Measurements from ENCODE around the gene FHIP1B.

FHIP1B gene

DNA sequence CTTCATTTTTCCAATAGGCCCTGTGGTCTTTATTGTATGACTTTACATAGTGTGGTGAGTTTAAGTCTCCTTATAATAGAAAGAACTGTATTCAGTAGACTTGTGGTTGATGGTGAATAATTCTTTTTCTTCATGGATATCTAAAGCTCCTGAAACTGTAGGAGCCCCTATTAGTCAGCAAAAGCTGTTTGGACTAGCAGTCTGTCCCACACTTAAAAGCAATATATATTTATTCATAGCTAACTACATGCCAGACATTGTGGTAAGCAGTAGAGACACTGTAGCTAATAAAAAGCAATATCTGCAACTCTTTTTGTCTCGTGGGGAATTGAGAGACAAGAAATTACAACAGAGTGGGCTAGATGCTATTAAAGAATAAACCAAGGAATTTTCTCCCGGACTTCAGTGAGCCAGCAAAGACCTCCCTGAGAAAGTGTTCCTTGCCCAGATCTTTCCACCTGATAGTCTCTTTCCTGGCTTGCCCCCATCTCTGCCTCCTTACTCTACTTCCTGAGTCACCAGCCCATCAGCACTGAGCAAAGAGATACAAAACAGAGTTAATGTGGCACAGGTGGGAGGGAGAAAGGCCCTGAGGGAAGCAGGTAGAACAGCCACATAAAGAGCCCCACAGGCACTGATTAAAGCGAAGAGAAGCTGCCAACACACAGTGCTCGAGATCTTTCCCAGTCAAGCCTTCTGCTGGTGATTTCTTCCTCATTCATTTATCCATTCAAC lies 36.8 kb downstream of the FHIP1B start:
- no peak for DNase-seq

DNA sequence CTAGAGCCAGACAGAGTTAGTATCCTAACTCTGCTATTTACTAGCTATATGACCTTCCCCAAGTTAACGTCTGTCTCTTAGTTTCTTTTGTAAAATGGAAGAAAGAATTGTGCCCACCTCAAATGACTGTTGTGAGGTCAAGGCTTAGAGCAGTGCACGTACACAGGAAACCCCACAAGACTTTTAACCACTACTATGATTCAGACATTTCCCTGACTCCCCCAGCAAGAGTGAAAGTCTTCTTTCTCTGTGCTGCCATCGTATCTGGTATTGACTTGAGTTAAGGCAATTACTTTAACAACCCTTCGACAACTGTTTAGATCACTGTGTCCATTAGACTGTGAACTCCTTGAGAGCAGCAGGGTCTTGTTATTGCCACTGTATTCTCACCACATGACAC lies 38.0 kb downstream of the FHIP1B start:
- no peak for DNase-seq

DNA sequence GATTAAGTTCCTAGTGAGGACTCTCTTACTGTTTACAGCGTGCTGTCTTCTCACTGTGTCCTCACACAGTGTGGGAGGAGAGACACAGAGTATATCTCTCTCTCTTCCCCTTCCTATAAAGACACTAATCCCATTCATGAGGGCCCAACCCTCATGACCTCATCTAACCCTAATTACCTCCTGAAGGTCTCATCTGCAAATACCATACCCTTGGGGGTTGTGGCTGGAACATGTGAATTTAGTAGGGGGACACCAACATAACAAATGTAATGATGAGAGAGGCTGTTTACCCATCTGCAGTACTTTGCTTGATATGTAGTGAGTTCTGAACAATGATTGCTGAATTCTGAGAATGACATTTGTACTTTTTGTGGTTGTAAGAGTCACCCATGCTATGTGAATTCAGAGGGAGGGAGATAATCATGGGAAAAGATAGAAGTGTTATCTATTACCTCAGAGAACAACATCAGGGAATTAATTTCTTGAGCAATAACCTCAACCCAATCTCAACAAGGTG lies 40.3 kb downstream of the FHIP1B start:
- no peak for DNase-seq

DNA sequence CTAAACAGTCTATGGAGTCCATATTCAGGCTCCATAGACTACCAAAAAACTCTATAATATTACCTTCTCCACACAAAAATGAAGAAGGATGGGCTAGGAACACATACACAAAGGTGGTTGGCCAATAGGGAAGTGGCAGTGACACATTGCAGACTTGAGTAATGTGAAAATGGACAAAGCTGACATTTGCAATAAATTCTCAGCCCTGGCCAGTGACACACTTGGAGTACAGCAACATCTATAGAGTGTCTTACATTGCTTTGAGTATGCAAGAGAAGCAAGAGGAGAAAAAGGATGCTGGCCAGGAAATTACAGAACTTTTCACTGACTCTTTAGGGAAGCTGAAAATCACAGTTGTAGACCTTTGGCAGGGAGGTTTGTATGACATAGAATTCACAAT lies 42.7 kb downstream of the FHIP1B start:
- no peak for DNase-seq

DNA sequence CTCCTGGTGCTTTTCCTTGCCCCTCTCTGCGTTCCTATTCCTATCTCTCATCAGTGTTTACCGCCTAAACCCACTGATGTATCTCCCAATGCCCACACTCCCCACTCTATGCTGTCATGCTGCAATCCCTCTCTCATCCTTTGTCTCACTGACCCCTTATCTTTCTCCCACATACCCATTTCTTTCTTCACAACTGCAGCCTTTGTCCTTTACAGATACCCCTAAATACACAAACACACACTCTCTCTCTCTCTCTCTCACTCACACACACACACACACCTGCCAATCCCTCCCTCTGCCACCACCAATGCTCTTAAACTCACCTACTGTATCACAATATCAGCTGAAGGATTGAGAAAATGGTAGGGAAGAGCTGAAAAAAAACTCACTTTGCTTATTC lies 59.0 kb downstream of the FHIP1B start:
- no peak for DNase-seq

DNA sequence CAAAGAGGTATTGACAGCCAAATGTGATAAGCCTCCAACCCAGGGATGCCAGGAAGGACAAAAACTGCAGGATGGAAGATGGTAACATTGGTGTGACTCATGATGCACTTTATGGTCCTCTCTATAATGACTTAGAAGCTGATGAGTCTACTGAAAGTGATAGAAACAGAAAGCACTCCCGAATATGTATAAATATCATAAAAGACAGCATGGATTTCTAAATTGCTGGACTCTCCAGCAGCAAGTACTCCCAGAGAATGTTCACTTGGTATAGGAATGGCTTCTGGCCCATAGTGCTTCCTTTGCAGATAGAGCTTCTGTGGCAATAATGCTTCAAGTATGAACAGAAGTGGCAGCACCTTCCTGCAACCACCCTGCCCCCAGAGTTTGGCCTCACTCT lies 64.2 kb downstream of the FHIP1B start, which contains the start of gene OR52B2:
Gene OR52B2 (minus strand): TSS at position 101 of the 400 bp plus-strand sequence. CDS start 0 bp downstream, at position 101.
- DNase-seq: no peak
